Measurements from ENCODE around the gene TBL1X.

DNA sequence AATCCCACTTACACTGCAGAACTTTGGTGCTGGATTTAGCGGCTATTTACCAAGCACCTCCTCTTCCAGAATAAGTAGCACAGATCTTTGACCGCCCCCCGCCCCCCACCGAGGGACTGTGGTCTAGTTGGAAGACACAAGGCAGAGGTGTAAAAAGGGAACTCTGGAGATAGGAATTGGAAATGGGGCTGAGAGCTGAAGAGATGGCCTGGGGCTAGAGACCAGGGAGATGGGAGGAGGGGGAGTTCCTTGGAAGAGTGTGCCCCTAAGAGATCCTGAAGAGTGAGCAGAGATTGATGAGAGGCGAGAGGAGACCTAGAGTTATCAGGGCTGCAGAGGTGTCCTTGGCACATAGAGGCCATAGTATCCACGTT lies 55.3 kb downstream of the TBL1X start:
- TF ChIP-seq, protein P1, sequence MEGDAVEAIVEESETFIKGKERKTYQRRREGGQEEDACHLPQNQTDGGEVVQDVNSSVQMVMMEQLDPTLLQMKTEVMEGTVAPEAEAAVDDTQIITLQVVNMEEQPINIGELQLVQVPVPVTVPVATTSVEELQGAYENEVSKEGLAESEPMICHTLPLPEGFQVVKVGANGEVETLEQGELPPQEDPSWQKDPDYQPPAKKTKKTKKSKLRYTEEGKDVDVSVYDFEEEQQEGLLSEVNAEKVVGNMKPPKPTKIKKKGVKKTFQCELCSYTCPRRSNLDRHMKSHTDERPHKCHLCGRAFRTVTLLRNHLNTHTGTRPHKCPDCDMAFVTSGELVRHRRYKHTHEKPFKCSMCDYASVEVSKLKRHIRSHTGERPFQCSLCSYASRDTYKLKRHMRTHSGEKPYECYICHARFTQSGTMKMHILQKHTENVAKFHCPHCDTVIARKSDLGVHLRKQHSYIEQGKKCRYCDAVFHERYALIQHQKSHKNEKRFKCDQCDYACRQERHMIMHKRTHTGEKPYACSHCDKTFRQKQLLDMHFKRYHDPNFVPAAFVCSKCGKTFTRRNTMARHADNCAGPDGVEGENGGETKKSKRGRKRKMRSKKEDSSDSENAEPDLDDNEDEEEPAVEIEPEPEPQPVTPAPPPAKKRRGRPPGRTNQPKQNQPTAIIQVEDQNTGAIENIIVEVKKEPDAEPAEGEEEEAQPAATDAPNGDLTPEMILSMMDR (IDR thresholded peaks at IDR 0.05): no peak
- TF ChIP-seq POLR2AphosphoS5 (IDR thresholded peaks at IDR 0.05): no peak
